ENCODE data around the gene CMTM4. TPM values are rescaled to one million over a fixed set of nuclear protein-coding genes. Genes with fewer than 3 reads are reported as not detected.

Gene CMTM4
- total and polyA plus RNA-seq, 2 of the 4 experiments (the other 2 are of a cell fraction): 9.0 to 14.5 TPM

DNA sequence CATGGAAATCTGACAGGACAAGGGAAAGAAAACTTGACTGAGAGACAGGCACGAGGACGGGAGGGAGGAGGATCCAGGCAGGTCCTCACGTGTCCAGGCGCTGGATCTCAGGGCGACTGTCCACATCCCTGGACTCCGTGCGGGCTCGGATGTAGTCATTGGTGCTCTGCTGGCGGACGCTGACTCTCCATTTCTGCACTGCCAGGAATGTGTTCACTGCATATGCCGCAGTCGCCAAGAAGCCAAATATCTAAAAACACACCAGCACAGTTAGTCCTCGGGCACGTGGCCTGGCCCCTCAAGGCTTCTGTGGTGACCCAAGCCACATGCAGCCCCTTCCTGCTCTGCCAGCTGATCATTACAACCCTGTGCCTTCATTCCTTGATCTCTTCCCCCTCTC lies 74.6 kb downstream of the CMTM4 start:
- Histone ChIP-seq H2BK20ac (ENCODE audit: low read depth, low read length) (no peak overlapping the region), H4K20me1 (ENCODE audit: insufficient read depth, low read length) (peaks cover 9% of the 10 kb centered on the region; the same call in 1 of the 2 replicates), H3K79me1 (ENCODE audit: low read depth in 1 of 2, low read length in 2 of 2) (0 out of 4 replicates have a peak, but pooled peaks cover 0 to 2% of the 10 kb centered on the region in 2 experiments), H2AK5ac (ENCODE audit: low read depth, low read length) (no peak overlapping the region), H3K27ac (ENCODE audit: insufficient read depth, low read length) (no peak overlapping the region), H2AK9ac (replicated peaks; ENCODE audit: low read depth, low read length, poor library complexity) (no peak overlapping the region), H2BK5ac (ENCODE audit: low read depth, low read length, poor library complexity, severe bottlenecking) (no peak overlapping the region), H2AFZ (replicated peaks; ENCODE audit: low read length, poor library complexity) (no peak overlapping the region), H4K8ac (ENCODE audit: low read depth in 2 of 2, low read length in 2 of 2) (no peak overlapping the region), H3K4me2 (ENCODE audit: low read depth, low read length) (no peak overlapping the region), H4K5ac (ENCODE audit: low read depth, low read length) (no peak overlapping the region), H3K23ac (ENCODE audit: low read depth, low read length) (no peak overlapping the region), H3K18ac (ENCODE audit: low read depth, low read length) (no peak overlapping the region), H2BK120ac (ENCODE audit: low read depth, low read length) (no peak overlapping the region), H3K9me1 (ENCODE audit: insufficient read depth, low read length) (peaks cover 22% of the 10 kb centered on the region), H3K4ac (ENCODE audit: low read depth, low read length) (no peak overlapping the region), H4K91ac (ENCODE audit: insufficient read depth, low read depth, low read length) (no peak overlapping the region), H3K4me3 (ENCODE audit: insufficient read depth, low read depth, low read length) (no peak overlapping the region), H3K9ac (ENCODE audit: low read depth, low read length) (no peak overlapping the region), H3K56ac (ENCODE audit: extremely low read depth, insufficient read depth, low read length) (no peak overlapping the region), H2BK15ac (ENCODE audit: low read depth, low read length) (no peak overlapping the region), H3K9me3 (ENCODE audit: control insufficient read depth, insufficient read depth, low read length) (no peaks in the 10 kb centered on the region), H3K4me1 (ENCODE audit: control insufficient read depth, insufficient read depth, low read length) (peaks cover 26% of the 10 kb centered on the region), H3K36me3 (ENCODE audit: control insufficient read depth, insufficient read depth, low read length) (no peaks in the 10 kb centered on the region), H3K27me3 (ENCODE audit: control insufficient read depth, insufficient read depth, low read length) (no peaks in the 10 kb centered on the region), H3K14ac (replicated peaks; ENCODE audit: low read depth, low read length) (no peak overlapping the region)
- intact Hi-C loops (cut with micrococcal nuclease) (no loop called here), in situ Hi-C loops (cut with MboI; ENCODE audit: low sequenced_read_pairs) (no loop called here), dilution Hi-C loops (cut with HindIII; ENCODE audit: low sequenced_read_pairs, unreplicated experiment) (no loop called here)
- DNase-seq (no peak), ATAC-seq (ENCODE audit: low read depth) (no peak)
- no TSS peak for BruUV-seq (replicated peaks)
- ChIA-PET POLR2A (ENCODE audit: unreplicated experiment) (no interaction called here), CTCF (no interaction called here)
- WGBS, 2 experiments (ENCODE audit: extremely low coverage in 2 of 2, insufficient read length in 1 of 2): 98% methylated on average over 13 of the region's 14 CpGs; no CpG with 5 or more reads in 1 of the 2 experiments
- TF ChIP-seq CTCF (conservative IDR thresholded peaks at IDR 0.05; ENCODE audit: low read depth, low read length) (no peak), MXI1 (IDR thresholded peaks at IDR 0.05; ENCODE audit: borderline replicate concordance, low read depth, low read length) (no peak), POLR2A (IDR thresholded peaks at IDR 0.05; ENCODE audit: low read depth, low read length) (no peak), FOS (IDR thresholded peaks at IDR 0.05; ENCODE audit: low read depth, low read length) (no peak), SMC3 (IDR thresholded peaks at IDR 0.05; ENCODE audit: low read depth, low read length) (no peak), MAFK (IDR thresholded peaks at IDR 0.05; ENCODE audit: low read depth, low read length) (no peak), RFX5 (IDR thresholded peaks at IDR 0.05; ENCODE audit: low read depth, low read length) (no peak), BHLHE40 (IDR thresholded peaks at IDR 0.05; ENCODE audit: low read depth, low read length) (no peak)
- TF ChIP-seq, protein P1, sequence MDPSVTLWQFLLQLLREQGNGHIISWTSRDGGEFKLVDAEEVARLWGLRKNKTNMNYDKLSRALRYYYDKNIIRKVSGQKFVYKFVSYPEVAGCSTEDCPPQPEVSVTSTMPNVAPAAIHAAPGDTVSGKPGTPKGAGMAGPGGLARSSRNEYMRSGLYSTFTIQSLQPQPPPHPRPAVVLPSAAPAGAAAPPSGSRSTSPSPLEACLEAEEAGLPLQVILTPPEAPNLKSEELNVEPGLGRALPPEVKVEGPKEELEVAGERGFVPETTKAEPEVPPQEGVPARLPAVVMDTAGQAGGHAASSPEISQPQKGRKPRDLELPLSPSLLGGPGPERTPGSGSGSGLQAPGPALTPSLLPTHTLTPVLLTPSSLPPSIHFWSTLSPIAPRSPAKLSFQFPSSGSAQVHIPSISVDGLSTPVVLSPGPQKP (IDR thresholded peaks at IDR 0.05; ENCODE audit: borderline replicate concordance, low read depth, low read length): no peak
- TF ChIP-seq, protein P2, sequence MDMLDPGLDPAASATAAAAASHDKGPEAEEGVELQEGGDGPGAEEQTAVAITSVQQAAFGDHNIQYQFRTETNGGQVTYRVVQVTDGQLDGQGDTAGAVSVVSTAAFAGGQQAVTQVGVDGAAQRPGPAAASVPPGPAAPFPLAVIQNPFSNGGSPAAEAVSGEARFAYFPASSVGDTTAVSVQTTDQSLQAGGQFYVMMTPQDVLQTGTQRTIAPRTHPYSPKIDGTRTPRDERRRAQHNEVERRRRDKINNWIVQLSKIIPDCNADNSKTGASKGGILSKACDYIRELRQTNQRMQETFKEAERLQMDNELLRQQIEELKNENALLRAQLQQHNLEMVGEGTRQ (IDR thresholded peaks at IDR 0.05; ENCODE audit: low read depth, low read length): no peak

All from IMR-90 (cell line).